Right lobe of liver (tissue), 6 donors: ENCODE data around the gene PIK3C2G. TPM values are rescaled to one million over a fixed set of nuclear protein-coding genes. Genes with fewer than 3 reads are reported as not detected.

ENCODE experiments used
- ATAC-seq, 4 donors: fragments of 200-7000 bp; cut with Tn5 transposase; one replicate each; pipeline ENCODE4 v1.9.1; 2020; ENCODE audit warnings: mild to moderate bottlenecking in 4 of 4, moderate library complexity in 4 of 4
- DNase-seq, 3 donors: peaks; one replicate each; pipeline ENCODE4 v3.0.0-alpha.2; 2020
- H3K27ac ChIP-seq, 3 donors: fragments of 200-600 bp; one replicate each; pipeline ENCODE4 v1.8.0; 2022
- H3K27me3 ChIP-seq, 2 donors: fragments of 200-600 bp; one replicate each; pipeline ENCODE4 v1.8.0; 2022
- H3K36me3 ChIP-seq, 4 donors: fragments of 200-600 bp; sonication (generic) in 1 of 4; one replicate each; pipeline versions ENCODE4 v1.5.1 to v1.8.0; 2017 to 2022; ENCODE audit warnings: control low read depth in 1 of 4
- H3K4me1 ChIP-seq, 4 donors: fragments of 200-600 bp; sonication (generic) in 1 of 4; one replicate each; pipeline versions ENCODE4 v1.5.1 to v1.8.0; 2017 to 2022; ENCODE audit warnings: control low read depth in 1 of 4
- H3K4me3 ChIP-seq, 3 donors: fragments of 200-600 bp; one replicate each; pipeline ENCODE4 v1.8.0; 2022
- H3K9me3 ChIP-seq, 4 donors: fragments of 200-600 bp; sonication (generic) in 1 of 4; one replicate each; pipeline versions ENCODE4 v1.5.1 to v1.8.0; 2017 to 2022; ENCODE audit warnings: control low read depth in 1 of 4
- POLR2A ChIP-seq: fragments of 450-650 bp; IDR thresholded peaks from one replicate; pipeline ENCODE4 v1.6.1; 2017; ENCODE audit warnings: antibody characterized with exemption, mild to moderate bottlenecking
- WGBS: methylation state at CpG from one replicate; pipeline ENCODE4 v1.1.6; 2018; ENCODE audit warnings: low coverage, low lambda C conversion rate; ENCODE audit not compliant: insufficient coverage; ENCODE audit errors: missing lambda C conversion rate; 5-methylcytosine and 5-hydroxymethylcytosine counted together
- intact Hi-C, 2 donors: fragments of 100-400 bp; cut with DNase I; formaldehyde crosslinking; loops; one replicate each; pipeline versions ENCODE4 v1.11.2 to v1.14.1; 2022
- total RNA-seq, 6 experiments: library from RNA; depleted of rRNA in 2 of 6; stranded (reverse); fragments of >200 nt in 2 of 6; fragmentation: NEBNext Ultra II Directional in 3 of 6; extraction: Animal tissue kit (Norgen Biotek cat#: 25700) in 3 of 6; gene quantifications; one replicate each; pipeline versions ENCODE4 v1.1.0 to v1.2.4, GENCODE V29; 2016 to 2023
- TF ChIP-seq, protein P1 (sequence below), 4 donors: fragments of 200-600 bp in 3 of 4; fragments of 450-650 bp in 1 of 4; IDR thresholded peaks; one replicate each; pipeline versions ENCODE4 v1.5.1 to v1.8.0; 2016 to 2022; ENCODE audit warnings: antibody characterized with exemption in 4 of 4, mild to moderate bottlenecking in 2 of 4
- donor health status: DM: no; HTN: yes; CAD: no.
- donor health status: DM: no; HTN: no; CAD: no.
- donor health status: DM: no; HTN: no; CAD: no.
- donor health status: DM: no; HTN: yes; CAD: no.
- donor health status: DM: no; HTN: yes; CAD: no.

PIK3C2G gene
- total RNA-seq, 6 experiments from 2014 or later = 12.5 to 30.5 (median 24.8) TPM

GRCh38 chr12:18416412-18416811 lies 155.1 kb downstream of the PIK3C2G start:
- Histone ChIP-seq H3K27ac (no peak overlapping the region), H3K9me3 (no peaks in the 10 kb centered on the region), H3K4me1 (no peaks in the 10 kb centered on the region), H3K36me3 (no peaks in the 10 kb centered on the region), H3K27me3 (no peaks in the 10 kb centered on the region), H3K4me3 (no peak overlapping the region)
- no peak for ATAC-seq
- no peak for TF ChIP-seq POLR2A
- TF ChIP-seq, protein P1, sequence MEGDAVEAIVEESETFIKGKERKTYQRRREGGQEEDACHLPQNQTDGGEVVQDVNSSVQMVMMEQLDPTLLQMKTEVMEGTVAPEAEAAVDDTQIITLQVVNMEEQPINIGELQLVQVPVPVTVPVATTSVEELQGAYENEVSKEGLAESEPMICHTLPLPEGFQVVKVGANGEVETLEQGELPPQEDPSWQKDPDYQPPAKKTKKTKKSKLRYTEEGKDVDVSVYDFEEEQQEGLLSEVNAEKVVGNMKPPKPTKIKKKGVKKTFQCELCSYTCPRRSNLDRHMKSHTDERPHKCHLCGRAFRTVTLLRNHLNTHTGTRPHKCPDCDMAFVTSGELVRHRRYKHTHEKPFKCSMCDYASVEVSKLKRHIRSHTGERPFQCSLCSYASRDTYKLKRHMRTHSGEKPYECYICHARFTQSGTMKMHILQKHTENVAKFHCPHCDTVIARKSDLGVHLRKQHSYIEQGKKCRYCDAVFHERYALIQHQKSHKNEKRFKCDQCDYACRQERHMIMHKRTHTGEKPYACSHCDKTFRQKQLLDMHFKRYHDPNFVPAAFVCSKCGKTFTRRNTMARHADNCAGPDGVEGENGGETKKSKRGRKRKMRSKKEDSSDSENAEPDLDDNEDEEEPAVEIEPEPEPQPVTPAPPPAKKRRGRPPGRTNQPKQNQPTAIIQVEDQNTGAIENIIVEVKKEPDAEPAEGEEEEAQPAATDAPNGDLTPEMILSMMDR (IDR thresholded peaks at IDR 0.05) = no peak
- DNase-seq = no peak
- 68% methylated on average over 2 of the region's 2 CpGs for WGBS
- intact Hi-C loops = no loop called here

DNA sequence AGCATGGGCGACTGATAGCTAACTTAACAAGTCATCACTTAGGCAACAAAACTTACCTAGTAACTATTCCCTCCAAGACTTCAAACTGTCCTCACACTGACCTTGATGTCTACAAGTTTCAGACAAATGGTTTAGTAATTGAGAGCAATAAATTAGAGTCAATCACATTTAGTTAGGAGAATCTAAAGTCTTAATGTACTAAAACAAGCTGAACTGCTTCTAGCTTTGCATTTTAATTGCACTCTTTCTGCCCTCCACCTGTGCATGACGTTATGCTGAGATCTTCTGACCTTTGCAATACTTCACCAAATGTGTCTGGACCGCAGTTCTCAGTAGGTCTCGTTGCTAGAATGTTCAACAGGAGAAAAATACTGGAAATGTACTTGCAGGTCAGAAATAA lies 158.0 kb downstream of the PIK3C2G start:
- ATAC-seq (no peak), DNase-seq (no peak)
- no peak overlapping the region for H3K4me3 ChIP-seq
- no peaks in the 10 kb centered on the region for H3K9me3 ChIP-seq
- no peak for TF ChIP-seq POLR2A
- TF ChIP-seq, protein P1 (IDR thresholded peaks at IDR 0.05) = no peak
- intact Hi-C loops = no loop called here
- no peak overlapping the region for H3K27ac ChIP-seq
- no peaks in the 10 kb centered on the region for H3K36me3 ChIP-seq
- 81% methylated on average over 4 of the region's 4 CpGs for WGBS
- H3K4me1 ChIP-seq = no peaks in the 10 kb centered on the region
- H3K27me3 ChIP-seq = no peaks in the 10 kb centered on the region

- ATAC-seq (no peak), DNase-seq (no peak)
- TF ChIP-seq POLR2A = no peak
- TF ChIP-seq, protein P1 (IDR thresholded peaks at IDR 0.05) = no peak
- Histone ChIP-seq H3K36me3 (no peaks in the 10 kb centered on the region), H3K9me3 (no peaks in the 10 kb centered on the region), H3K27me3 (no peaks in the 10 kb centered on the region), H3K4me3 (no peak overlapping the region), H3K27ac (no peak overlapping the region), H3K4me1 (no peaks in the 10 kb centered on the region)
- intact Hi-C loops = no loop called here
- 63% methylated on average over 3 of the region's 3 CpGs for WGBS
These were observed 160.5 kb downstream of the PIK3C2G start for GRCh38 chr12:18421867-18422266.

- intact Hi-C loops = no loop called here
- TF ChIP-seq, protein P1 (IDR thresholded peaks at IDR 0.05) = no peak
- no peak for TF ChIP-seq POLR2A
- Histone ChIP-seq H3K27me3 (no peaks in the 10 kb centered on the region), H3K9me3 (no peaks in the 10 kb centered on the region), H3K4me3 (no peak overlapping the region), H3K4me1 (no peaks in the 10 kb centered on the region), H3K27ac (no peak overlapping the region), H3K36me3 (no peaks in the 10 kb centered on the region)
- ATAC-seq = no peak
- DNase-seq = no peak
These were observed 161.6 kb downstream of the PIK3C2G start for GRCh38 chr12:18422871-18423270.

DNA sequence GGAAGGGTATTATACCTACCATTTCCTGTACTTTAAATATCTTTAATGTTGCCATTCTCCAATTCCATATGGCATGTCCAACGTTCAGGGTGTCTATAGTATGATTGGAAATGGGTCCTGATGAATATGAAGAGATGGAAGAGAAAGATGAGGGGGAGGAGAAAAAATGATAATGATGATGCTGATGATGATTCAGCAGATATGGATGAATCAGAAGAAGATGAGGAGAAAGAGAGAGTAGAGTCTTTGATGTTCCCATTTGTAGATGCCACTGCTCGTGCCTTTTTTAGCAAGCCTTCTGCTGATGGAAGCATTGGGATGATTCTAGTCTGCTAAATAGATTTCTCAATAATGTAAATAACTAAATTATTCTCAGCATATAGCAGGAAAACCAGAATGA lies 163.5 kb downstream of the PIK3C2G start:
- no peak overlapping the region for H3K27ac ChIP-seq
- no peaks in the 10 kb centered on the region for H3K4me1 ChIP-seq
- WGBS = 67% methylated on average over 2 of the region's 2 CpGs
- H3K27me3 ChIP-seq = no peaks in the 10 kb centered on the region
- TF ChIP-seq, protein P1 (IDR thresholded peaks at IDR 0.05) = no peak
- TF ChIP-seq POLR2A = no peak
- H3K4me3 ChIP-seq = no peak overlapping the region
- DNase-seq (no peak), ATAC-seq (no peak)
- intact Hi-C loops = no loop called here
- H3K9me3 ChIP-seq = no peaks in the 10 kb centered on the region
- no peaks in the 10 kb centered on the region for H3K36me3 ChIP-seq
